Colon (tissue), 2 donors: ENCODE data around the gene RNF40.
"Not testable (repeated sequence)": the region's sequence is repeated elsewhere in the genome, so short reads cannot be mapped to it uniquely, and the experiment has no call there.

Experiments used
- FAIRE-seq: peaks from 2 replicates; lab custom pipeline; 2012; peaks lifted over from hg19 to GRCh38; lab: Jason Lieb, UNC
- donor health status: control.
- donor health status: control.

RNF40 gene

DNA sequence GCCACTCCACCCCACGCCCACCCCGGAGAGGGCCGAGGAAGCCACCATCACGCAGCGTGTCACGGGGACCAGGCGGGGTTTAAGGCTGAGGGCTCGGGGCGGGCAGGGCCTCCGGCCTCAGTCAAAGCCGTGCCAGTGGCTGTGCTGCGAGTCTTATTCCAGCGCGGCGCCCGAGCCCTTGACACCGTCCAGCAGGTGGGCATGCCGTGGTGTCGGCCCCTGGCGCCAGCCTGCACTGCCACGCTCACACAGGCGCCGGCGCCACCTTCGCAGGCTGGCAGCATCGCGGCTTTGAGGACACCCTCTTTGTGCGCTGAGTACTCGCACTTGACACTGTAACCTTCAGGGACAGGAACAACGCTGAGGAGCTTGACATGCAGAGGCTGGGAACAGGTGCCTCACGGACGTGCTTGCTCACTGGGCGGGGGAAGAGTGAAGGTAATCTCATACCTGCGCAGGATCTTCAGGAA is 58.9 kb downstream of the RNF40 start:
- FAIRE-seq = no peak

DNA sequence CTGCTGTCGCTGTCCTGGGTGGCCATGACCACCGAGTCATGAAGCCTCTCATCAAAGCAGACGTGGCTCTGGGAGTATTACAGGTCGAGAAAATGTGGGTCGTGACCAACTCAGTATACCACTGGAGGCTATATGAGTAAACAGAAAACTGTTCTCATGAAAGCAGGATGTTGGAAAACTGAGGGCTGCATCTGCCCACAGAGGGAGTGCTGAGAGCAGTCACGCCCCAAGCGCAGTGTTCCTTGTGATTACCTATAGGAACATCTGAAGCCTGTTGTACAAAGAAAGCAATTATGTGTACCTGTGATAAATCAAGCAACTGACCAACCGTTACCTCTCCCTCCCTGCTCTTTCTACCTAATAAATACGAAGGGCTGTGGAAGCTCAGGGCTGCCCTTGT is 59.3 kb downstream of the RNF40 start:
- FAIRE-seq = not testable (repeated sequence)

DNA sequence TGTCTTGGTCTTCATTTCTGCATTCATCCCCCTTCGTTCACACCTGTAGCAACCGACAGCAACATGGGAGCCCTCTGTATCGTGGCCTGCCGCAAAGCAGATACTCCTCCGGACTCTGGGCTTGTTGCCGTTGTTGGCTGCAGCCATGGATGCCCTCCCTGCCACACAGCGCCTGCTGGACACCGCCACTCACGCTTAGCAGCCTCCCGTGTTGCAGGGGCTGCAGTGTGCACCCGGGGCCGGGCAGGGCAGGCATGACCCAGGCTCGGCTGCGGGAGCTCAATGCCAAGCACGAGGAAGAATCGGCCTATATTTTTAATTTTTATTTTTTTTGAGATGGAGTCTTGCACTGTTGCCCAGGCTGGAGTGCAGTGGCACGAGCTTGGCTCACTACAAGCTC is 59.8 kb downstream of the RNF40 start:
- FAIRE-seq = no peak
